HG03175 (cell line): ENCODE measurements around the gene GLYR1.

ENCODE experiments used
- ATAC-seq: cut with Tn5 transposase; IDR thresholded peaks from one replicate; pipeline ENCODE4 v1.9.1; 2021; ENCODE audit warnings: mild to moderate bottlenecking, moderate library complexity; ENCODE audit not compliant: unreplicated experiment

GLYR1 gene

DNA sequence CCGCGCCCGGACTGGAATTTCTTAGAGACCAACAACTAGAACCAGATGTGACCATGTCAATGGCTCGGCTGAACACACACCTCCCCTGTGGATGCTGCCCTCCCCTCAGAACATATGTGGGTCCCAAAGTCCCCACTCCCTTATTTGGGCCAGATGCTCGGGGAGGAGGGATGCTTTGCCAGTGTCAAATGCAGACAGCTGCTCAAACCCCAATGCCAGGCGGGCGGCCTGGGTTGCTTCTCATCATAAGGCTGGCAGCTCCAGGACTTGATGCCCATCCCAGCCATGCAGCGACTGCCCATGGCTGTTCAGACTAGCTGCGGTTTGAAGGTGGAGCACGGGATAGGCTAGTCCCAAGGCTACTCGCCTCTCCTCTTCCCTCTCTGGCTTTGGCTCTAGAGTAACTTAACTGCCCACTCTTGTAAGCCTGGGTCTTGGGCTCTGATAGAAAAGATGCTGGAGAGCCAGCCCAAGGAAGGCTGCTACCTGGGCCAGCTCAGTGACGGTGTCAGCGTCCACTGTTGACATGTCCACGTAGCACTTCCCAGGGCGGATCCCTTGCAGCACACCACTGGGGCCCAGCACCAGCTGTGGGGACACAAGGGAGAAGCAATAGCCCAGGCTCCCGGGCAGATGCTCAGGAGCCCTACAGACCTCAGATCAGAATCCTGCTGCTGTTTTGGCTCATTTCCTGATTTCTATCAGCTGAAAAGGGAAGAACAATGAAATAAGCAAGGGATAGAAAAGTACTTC lies 33.7 kb downstream of the GLYR1 start:
- ATAC-seq: no peak

DNA sequence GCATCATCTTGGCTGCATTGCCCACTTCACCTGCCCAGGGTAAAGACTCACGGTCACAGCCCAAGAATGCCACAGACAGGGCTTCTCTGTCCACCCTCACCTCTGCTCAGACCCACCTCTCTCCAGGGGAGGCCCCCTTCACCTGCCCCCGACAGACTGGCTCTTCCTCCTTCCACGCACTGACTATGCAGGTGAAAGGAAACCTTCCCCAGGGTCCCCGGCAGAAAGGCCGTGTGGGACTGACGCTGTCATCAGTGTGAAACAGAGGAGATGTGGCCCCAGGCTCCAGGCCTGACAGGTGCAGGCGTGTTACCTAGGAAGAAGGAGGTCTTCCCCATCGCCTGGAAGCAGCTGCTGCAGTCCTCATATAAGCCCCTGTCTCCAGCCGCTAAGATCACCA lies 35.3 kb downstream of the GLYR1 start:
- no peak for ATAC-seq

DNA sequence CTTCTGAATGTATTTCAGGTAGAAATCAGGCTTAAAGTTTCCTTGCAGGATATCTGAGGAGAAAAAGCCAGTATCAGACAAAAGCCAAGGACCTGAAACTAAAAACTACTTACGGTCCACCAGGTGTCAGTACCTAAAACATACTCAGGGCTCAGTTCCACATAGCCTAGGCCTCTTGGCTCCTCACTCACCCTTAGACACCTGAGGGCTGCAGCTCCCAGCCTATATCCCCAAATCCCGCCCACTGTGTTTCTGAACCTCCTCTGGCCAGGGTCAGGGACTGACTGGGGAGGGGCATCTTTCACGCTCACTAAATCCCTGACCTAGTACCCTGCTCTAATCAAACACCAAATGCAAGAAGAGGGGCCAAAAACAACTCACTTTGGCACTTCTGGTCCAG lies 35.8 kb downstream of the GLYR1 start:
- no peak for ATAC-seq

DNA sequence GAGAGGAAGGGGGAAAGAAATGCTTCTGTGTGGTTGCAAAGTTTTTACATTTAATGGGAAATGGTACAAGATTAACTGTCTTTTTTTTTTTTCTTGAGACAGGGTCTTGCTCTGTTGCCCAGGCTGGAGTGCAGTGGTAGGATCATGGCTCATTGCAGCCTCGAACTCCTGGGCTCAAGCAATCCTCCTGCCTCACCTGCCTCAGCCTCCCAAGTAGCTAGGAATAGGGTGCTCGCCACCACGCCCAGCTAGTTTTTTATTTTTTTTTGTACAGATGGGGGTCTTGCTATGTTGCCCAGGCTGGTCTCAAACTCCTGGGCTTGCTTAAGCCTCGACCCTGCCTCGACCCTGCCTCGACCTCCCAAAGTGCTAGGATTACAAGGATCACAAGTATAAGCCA lies 40.8 kb downstream of the GLYR1 start:
- ATAC-seq: no peak

- ATAC-seq: no peak
Measured at GRCh38 chr16:4805231-4805630, 41.9 kb downstream of the GLYR1 start.

DNA sequence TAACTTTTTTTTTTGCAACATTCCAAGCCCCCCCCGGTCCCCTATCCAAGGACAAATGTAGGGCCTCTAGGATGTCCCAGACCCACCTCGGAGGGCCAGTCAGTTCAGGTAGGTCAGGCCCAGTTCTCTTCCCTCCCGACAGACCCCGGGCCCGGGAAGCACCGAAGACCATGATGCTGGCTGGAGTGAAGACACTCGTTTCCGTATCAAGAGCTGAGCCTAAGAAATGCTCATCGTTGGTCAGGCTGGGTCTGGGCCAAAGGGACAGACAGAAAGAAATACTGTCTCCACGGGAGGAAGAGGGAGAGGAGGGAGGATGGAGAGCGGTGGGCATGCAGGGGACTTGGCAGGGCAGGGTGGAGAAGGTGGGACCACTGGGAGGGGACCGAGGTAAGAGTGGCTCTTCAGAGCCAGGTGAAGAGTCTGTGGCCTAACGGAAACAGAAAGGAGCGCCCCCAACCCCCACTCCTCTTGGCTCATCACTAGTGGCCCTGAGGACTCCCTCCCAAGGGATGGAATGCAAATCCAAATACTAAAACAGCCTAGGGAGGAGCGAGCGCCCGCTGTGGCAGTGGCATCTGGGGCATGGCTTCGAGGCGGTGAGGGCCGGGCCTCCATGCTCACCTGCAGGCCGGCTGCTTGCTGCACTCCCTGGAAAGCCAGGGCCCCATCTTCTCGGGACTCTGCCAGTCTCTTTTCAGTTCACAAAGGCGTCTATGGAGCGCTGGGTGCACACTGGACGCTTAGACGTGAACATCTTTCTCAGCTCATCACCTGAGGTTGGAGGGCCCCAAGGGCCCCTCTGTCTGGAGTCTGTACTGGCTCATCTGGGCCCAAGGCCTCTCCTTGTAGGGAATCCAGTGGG lies 43.0 kb downstream of the GLYR1 start:
- ATAC-seq: no peak

DNA sequence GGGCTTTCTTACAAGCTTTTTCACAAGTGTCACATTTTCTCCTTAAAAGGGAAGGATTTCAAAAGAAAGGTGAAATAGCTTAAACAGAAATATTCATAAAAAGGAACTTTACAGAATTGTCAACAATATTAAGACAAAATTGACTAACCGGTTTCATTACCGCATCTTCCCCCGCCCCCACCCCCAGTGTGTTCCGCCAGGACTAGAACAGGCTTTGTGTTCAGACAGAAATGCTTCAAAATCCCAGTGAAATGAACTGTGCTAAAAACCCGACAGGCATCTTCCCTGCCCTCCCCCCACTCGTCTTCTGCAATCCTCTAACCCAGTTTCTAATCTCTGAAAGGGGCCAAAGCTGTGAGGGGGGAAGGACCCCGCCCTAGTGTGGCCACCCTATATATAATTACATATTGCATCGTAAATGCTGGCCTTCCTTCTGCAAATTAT lies 43.7 kb downstream of the GLYR1 start:
- ATAC-seq: no peak

GRCh38 chr16:4802659-4803287 lies 44.3 kb downstream of the GLYR1 start:
- ATAC-seq: peak; percentile 96

- ATAC-seq: peak; percentile 45
Measured at GRCh38 chr16:4801962-4802658, 45.0 kb downstream of the GLYR1 start, which contains the start of gene ROGDI. TSS of gene ROGDI (minus strand) at chr16:4802633. CDS start at chr16:4802571, 62 bp downstream.

DNA sequence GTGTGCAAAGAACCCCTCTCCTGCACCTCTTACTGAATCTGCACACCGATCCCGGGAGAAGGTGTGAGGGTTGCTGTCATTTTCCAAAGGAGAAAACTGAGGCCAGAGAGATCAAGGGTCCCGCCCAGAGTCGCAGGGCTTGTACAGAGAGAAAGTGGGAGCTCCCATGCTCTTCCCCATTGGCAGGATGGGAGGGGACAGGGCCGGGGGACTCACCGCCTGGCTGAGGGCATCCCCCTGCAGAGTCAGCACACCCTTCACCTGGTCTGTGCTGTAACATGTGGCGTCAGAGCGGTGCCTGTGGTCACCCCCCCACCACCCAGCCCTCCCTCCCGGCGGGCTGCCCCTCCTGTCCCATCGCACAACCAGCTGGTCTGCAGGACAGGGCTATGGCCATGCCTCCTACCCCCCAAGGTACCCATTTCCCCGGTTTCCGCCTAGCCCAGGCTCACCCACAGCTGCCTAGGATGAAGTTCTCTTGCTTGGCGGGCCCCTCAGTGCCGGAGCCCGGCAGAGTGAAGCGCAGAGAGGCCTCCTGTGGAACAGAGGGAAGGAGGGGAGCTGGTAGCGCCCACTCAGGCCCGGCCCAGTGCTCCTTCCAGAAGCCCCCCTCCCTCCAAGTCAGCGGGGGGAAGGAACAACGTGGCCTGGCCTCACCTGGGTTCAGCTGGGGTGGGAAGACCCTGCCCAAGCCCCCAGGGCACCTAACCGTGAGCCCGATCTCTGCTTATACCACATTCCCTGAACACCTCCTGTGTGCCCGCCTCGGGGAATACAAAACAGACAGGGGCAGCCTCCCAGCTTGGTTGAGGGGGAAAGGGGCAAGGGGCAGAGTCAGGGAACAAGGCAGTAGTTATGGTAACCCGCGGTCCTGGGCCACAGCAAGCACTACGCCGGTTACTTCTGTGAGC lies 45.8 kb downstream of the GLYR1 start:
- no peak for ATAC-seq

DNA sequence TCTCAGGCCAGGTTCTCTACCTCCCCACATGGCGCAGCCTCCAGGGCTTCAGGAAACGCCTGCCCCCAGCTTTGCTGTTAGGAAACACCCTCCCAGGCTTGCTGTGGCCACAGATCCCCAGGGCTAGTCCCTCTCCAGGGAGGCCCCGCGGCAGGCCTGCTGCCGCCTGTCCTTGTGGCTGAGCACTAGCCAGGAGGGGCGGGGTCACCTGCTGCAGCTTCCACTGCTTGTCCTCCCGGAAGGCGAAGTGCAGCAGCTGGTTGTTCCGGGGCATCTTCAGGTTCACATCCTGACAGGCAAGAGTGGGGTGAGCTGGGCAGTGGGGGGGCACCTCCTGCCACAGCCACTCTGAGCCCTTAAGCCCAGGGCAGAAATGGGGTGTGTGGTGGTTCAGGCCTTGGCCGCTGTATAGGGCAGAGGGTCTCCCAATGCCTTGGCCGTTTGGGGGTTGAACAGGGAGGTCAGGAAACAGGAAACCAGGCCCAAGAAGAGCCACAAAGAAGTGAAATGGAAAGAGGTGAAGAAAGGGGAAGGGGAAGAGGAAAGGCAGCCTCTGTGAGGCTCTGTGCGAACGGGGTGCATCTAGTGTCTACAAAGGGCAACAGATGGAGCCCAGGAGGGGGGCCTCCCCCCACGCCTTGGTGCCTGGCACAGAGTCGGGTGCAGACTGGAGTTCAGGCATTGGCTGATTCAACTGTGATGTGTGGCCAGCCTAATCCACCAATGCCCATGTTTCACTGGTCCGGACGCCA lies 46.6 kb downstream of the GLYR1 start:
- no peak for ATAC-seq

GRCh38 chr16:4799171-4799855 lies 47.8 kb downstream of the GLYR1 start:
- ATAC-seq: no peak

DNA sequence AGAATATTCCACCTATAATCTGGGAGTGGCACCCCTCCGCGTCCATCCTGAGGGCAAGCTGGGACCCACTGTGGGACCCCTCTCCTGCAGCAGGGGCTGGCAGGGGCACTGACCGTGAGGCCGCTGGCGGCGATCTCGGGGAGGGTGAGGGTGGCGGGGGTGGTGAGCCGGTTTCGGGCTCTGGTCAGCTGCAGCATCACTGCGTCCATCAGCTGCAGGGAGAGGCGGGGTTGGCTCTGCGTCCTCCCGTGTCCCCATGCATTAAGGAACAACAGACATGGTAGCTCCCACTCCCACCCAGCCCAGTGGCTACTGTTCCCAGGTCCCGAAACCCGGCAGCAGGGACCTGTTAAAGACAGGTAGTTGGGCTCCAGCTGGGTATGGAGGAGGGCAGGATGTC lies 48.6 kb downstream of the GLYR1 start:
- no peak for ATAC-seq

DNA sequence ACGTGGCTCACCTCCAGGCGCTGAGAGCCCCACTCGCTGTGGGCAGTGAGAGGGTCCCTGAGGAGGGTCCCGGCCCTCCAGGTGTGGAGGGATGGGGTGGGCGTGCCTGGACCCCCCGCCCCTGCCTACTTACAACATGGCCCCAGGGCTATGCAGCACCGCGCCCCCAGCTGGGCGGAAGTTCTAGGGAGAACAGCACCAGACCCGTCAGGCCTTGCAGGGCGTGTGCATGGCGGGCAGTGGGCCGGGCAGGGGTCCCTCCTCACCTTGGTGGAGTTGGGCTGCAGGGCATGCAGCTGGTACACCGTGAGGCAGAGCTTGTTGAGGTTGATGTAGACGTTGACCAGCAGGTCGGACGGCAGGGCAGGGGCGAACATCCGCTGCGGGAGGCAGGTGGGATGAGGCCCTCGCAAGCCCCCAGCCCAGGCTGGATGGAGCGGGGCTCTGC lies 49.3 kb downstream of the GLYR1 start:
- ATAC-seq: no peak

GRCh38 chr16:4796982-4797804 lies 49.9 kb downstream of the GLYR1 start:
- ATAC-seq: no peak

DNA sequence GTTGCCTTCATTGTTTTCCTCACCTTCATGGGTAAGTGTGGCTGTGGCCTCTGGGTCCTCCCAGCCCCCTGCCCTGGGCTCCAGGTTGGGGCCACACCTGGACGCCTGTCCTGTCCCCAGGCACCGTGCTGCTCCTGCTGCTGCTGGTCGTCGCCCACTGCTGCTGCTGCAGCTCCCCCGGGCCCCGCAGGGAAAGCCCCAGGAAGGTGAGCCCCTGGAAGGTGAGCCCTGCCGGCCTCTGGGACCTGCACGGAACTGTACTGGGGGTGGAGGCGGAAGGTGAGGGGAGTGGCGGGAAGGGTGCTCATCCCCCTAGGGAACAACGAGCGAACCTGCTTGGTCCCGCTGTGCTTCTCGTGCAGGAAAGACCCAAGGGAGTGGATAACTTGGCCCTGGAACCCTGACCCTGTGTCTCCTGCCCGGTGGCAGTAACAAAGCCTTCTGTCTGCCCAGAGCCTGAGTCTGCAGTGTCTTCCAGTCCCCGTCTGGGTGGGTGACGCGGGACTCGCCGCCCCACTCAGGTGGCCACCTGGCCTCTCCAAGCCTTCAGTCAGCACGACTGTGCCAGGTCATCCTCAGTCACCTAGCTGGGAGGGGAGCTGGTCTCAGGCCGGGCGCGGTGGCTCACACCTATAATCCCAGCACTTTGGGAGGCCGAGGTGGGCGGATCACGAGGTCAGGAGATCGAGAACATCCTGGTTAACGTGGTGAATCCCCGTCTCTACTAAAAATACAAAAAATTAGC lies 51.1 kb downstream of the GLYR1 start:
- no peak for ATAC-seq
